NK-92 (cell line): ENCODE results near the gene KIF4B.

Source experiments
- DNase-seq: peaks from one replicate; lab custom pipeline; 2025; ENCODE audit not compliant: unreplicated experiment; lab: John Stamatoyannopoulos, UW

Gene KIF4B

DNA sequence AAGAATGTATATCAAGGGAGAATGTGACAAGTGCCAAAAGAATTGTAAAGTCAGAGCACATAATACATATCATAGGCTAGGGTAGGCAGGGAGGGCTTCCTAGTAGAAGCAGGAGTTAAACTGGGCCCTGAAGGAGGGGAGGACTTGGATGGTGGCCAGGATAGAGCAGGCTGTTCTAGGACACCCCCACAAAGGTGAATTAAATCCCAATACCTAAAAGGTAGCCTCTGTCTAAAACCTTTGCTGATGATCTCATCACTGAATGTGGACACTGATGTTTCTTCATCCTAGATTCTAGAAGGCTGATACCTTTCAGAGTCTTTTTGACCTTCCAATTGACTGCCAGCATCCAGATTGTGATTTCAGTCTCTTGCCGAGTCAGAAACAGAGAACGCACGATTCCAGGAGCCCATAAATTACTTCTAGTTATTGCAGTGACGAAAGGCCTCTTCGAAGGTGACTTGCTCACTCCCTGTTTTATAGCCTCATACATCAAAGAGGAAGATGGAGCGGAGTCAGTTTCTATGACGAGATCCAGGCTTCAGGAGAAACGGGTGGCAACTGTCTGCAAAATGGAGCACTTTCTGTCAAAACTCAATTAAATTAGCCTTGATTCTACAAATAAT, 43.2 kb downstream of the KIF4B start:
- no peak for DNase-seq

DNA sequence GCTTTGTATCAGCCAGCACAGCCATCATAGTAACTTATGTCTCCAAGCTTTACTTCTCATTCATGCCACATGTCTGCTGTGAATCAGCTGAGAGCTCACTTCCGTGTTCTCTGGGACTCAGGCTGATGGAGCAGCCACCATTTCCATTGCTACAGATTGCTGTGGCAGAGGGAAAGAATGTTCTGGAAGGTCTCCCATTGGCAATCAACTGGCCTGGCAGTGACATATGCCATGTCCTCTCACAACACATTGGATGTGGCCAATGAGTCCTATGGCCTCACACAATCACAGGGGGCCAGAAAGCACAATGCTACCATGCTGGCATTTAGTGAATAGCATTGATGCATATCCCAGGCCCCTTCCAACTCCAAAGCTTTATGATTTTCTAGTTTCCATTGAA, 44.1 kb downstream of the KIF4B start:
- DNase-seq, result no peak

DNA sequence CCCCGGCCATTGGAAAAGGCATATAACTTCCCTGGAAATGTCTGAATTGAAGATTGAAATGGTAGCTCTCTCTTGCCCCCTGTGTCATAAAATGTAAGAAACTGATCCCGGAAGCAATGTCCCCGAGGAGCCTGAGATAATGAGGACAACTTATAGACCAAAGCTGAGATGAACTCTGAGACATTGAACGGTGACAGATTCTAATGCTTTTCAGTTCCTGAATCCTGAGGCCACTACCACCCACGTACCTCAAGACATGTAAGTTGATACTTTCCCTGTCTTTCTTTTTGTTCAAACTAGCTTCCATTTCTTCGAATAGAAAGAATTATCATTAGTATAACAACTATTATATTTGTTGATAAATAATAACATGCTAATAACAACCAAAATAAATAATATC, 51.0 kb downstream of the KIF4B start:
- no peak for DNase-seq

DNA sequence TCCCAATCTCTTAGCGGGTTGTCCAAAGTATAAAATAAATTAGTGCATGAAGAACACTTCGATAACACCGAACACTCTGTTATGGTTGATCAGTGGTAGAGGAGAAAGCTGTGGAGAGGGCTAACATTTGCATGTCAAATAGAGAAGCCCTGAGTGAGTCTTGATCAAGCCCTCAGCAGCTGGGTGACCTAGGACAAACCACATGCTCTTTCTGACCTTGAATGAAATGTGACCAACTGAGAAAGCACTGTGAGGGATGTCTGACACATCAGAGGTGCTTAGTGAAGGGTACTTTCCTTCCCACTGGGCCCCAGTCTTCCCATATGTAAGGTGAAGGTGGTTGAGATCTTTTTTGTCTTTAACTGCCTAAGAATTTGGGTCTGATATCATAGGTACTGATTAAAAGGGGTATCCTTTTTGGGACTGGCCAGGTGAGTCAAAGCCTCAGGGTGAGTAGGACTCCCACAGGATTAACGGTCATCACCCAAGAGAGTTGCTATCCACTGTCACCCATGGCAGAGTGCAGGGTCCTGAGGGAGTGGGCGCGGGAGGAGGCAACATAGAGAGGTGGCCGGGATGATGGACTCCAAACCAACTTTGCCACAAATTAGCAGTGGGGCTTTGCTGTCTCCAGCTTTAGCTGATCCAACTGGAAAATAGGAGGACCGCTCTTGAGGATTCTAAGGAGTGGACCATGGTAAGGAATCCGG, 53.5 kb downstream of the KIF4B start:
- no peak for DNase-seq
